IPS-20b (cell line): ENCODE measurements around the gene NRXN2.

ENCODE experiments used
- H3K27ac ChIP-seq: one replicate; pipeline ENCODE4 v1.5.1; 2013; ENCODE audit warnings: low read length
- H3K27me3 ChIP-seq: 2 replicates; pipeline ENCODE4 v1.6.1; 2013; ENCODE audit warnings: mild to moderate bottlenecking, low read length, inconsistent platforms; ENCODE audit not compliant: insufficient read depth
- H3K36me3 ChIP-seq: 2 replicates; pipeline ENCODE4 v1.6.1; 2013; ENCODE audit warnings: low read depth, mild to moderate bottlenecking, inconsistent platforms, low read length, moderate library complexity; ENCODE audit not compliant: insufficient read depth
- H3K4me1 ChIP-seq: 2 replicates; pipeline ENCODE4 v1.6.1; 2013; ENCODE audit warnings: mild to moderate bottlenecking, control low read depth, inconsistent platforms, low read length, moderate library complexity; ENCODE audit not compliant: insufficient read depth
- H3K4me3 ChIP-seq: 2 replicates; pipeline ENCODE4 v1.5.1; 2013; ENCODE audit warnings: mild to moderate bottlenecking, low read length, inconsistent platforms
- H3K9ac ChIP-seq: 2 replicates; pipeline ENCODE4 v1.6.1; 2013; ENCODE audit warnings: low read depth, mild to moderate bottlenecking, inconsistent platforms, low read length, moderate library complexity
- H3K9me3 ChIP-seq: 2 replicates; pipeline ENCODE4 v1.6.1; 2013; ENCODE audit warnings: mild to moderate bottlenecking, low read depth, low read length, inconsistent platforms; ENCODE audit not compliant: insufficient read depth

Gene NRXN2

DNA sequence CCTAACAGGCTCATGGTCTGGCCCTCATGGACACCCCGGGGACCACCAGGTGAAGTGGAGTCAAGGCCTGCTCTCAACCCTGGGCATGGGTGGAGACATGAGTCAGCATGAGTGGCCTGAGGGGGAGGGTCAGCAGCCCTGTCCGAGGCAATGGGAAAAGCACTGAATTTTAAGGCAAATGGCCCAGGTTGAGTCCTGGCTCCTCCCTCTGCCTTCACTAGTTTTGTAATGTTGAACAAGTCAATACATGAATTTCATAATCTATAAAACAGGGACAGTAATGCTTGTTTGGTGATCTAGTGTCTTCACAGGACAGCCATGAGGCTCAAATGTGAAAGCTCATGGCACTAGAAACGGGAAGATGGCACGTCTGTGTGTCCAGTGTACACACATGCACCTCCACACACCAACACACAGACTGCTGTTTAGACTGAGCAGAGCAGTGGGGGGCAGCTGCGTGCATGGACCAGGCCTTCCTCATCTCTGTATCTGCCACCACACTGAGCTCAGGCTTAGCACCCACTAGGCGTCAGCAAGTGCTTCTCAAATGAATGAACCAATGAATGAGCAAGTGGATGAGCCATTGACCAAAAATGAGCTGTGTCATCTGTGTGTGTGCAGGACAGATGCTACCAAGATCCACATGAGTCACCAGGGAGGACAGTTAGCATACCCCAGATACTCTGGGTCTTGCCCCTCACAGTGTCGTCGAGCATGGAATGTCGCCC is 63.4 kb downstream of the NRXN2 start:
- H3K4me3 ChIP-seq: no peak overlapping the region
- H3K27ac ChIP-seq: no peak overlapping the region
- H3K27me3 ChIP-seq: peaks cover 3% of the 10 kb centered on the region; the same call in 1 of the 2 replicates
- H3K4me1 ChIP-seq: no peaks in the 10 kb centered on the region
- no peaks in the 10 kb centered on the region for H3K9me3 ChIP-seq
- no peak overlapping the region for H3K9ac ChIP-seq
- H3K36me3 ChIP-seq: no peaks in the 10 kb centered on the region

- Histone ChIP-seq H3K9me3 (no peaks in the 10 kb centered on the region), H3K27ac (no peak overlapping the region), H3K4me3 (no peak overlapping the region), H3K27me3 (peaks cover 3% of the 10 kb centered on the region; the same call in 1 of the 2 replicates), H3K9ac (no peak overlapping the region), H3K4me1 (peaks cover 2% of the 10 kb centered on the region; the same call in 1 of the 2 replicates), H3K36me3 (no peaks in the 10 kb centered on the region)
Measured at GRCh38 chr11:64658265-64658664, 64.7 kb downstream of the NRXN2 start.

- Histone ChIP-seq H3K4me1 (peaks cover 3% of the 10 kb centered on the region; the same call in 1 of the 2 replicates), H3K9me3 (no peaks in the 10 kb centered on the region), H3K4me3 (no peak overlapping the region), H3K9ac (no peak overlapping the region), H3K36me3 (no peaks in the 10 kb centered on the region), H3K27me3 (peaks cover 3% of the 10 kb centered on the region; the same call in 1 of the 2 replicates), H3K27ac (no peak overlapping the region)
Measured at GRCh38 chr11:64656862-64657261, 66.1 kb downstream of the NRXN2 start.

- Histone ChIP-seq H3K9me3 (no peaks in the 10 kb centered on the region), H3K36me3 (no peaks in the 10 kb centered on the region), H3K27me3 (peaks cover 3% of the 10 kb centered on the region; the same call in 1 of the 2 replicates), H3K4me1 (peaks cover 3% of the 10 kb centered on the region; the same call in 1 of the 2 replicates), H3K9ac (no peak overlapping the region), H3K4me3 (no peak overlapping the region), H3K27ac (no peak overlapping the region)
Measured at GRCh38 chr11:64655941-64656601, 66.9 kb downstream of the NRXN2 start.

- Histone ChIP-seq H3K4me3 (no peak overlapping the region), H3K27ac (no peak overlapping the region), H3K4me1 (peaks cover 3% of the 10 kb centered on the region; the same call in 1 of the 2 replicates), H3K27me3 (peaks cover 3% of the 10 kb centered on the region; the same call in 1 of the 2 replicates), H3K36me3 (no peaks in the 10 kb centered on the region), H3K9me3 (no peaks in the 10 kb centered on the region), H3K9ac (no peak overlapping the region)
Measured at GRCh38 chr11:64654958-64655541, 67.9 kb downstream of the NRXN2 start.

- Histone ChIP-seq H3K27ac (no peak overlapping the region), H3K36me3 (no peaks in the 10 kb centered on the region), H3K27me3 (peaks cover 3% of the 10 kb centered on the region; the same call in 1 of the 2 replicates), H3K4me1 (peaks cover 3% of the 10 kb centered on the region; the same call in 1 of the 2 replicates), H3K9ac (no peak overlapping the region), H3K4me3 (no peak overlapping the region), H3K9me3 (no peaks in the 10 kb centered on the region)
Measured at GRCh38 chr11:64654439-64654838, 68.6 kb downstream of the NRXN2 start.

- Histone ChIP-seq H3K4me1 (peaks cover 8% of the 10 kb centered on the region; the same call in 1 of the 2 replicates), H3K4me3 (peak overlapping the region; percentile 24; the same call in 1 of the 2 replicates), H3K9me3 (no peaks in the 10 kb centered on the region), H3K36me3 (no peaks in the 10 kb centered on the region), H3K27ac (no peak overlapping the region), H3K27me3 (peaks cover 9% of the 10 kb centered on the region), H3K9ac (no peak overlapping the region)
Measured at GRCh38 chr11:64653388-64653973, 69.5 kb downstream of the NRXN2 start.

- H3K27ac ChIP-seq: no peak overlapping the region
- H3K9me3 ChIP-seq: no peaks in the 10 kb centered on the region
- no peaks in the 10 kb centered on the region for H3K36me3 ChIP-seq
- peak overlapping the region; percentile 24; the same call in 1 of the 2 replicates for H3K4me3 ChIP-seq
- H3K9ac ChIP-seq: no peak overlapping the region
- peaks cover 8% of the 10 kb centered on the region; the same call in 1 of the 2 replicates for H3K4me1 ChIP-seq
- H3K27me3 ChIP-seq: peaks cover 14% of the 10 kb centered on the region
Measured at GRCh38 chr11:64652586-64653387, 70.2 kb downstream of the NRXN2 start.

DNA sequence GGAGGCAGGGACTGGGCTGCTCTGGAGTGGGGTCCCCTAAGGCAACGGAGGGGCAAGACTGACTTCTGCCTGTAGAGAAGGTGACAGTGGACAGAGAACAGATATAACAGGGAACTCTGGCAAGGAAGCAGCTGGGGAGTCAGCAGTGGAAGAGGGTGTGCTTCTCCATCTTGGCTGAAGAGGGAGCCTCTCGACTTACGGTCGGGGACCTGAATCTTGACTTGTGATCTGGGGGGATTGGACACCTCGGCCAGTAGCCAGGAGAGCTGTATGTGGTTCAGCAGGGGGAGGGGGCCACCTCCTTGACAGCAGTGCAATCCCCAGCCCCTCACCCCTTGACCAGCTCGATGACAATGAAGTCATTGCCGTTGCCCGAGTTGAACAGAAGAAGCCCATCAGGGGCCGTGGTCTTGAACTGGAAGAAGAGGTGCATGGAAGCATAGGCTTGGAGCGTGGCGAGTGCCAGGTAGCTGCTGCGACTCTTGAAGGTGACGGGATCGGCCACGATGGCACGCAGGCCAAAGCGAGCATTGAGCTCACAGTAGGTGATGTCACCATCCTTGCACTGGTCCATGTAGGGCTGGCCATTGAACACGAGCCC is 72.0 kb downstream of the NRXN2 start:
- Histone ChIP-seq H3K4me1 (peaks cover 8% of the 10 kb centered on the region; the same call in 1 of the 2 replicates), H3K9me3 (no peaks in the 10 kb centered on the region), H3K27ac (no peak overlapping the region), H3K36me3 (no peaks in the 10 kb centered on the region), H3K9ac (no peak overlapping the region), H3K27me3 (peaks cover 27% of the 10 kb centered on the region), H3K4me3 (no peak overlapping the region)

GRCh38 chr11:64649291-64649697 is 73.7 kb downstream of the NRXN2 start:
- Histone ChIP-seq H3K9me3 (no peaks in the 10 kb centered on the region), H3K4me3 (no peak overlapping the region; the same call in 1 of the 2 replicates), H3K4me1 (peaks cover 17% of the 10 kb centered on the region), H3K27me3 (peaks cover 41% of the 10 kb centered on the region), H3K36me3 (no peaks in the 10 kb centered on the region), H3K27ac (no peak overlapping the region), H3K9ac (no peak overlapping the region)
